Astrocyte (in vitro differentiated cells and primary cell): ENCODE results near the gene TRPM2. TPM values are rescaled to one million over a fixed set of nuclear protein-coding genes. Genes with fewer than 3 reads are reported as not detected.

Experiments
- DNase-seq: peaks from one replicate; pipeline ENCODE4 v3.0.0-alpha.2; 2010; ENCODE audit warnings: low read depth
- FAIRE-seq: peaks from 2 replicates; lab custom pipeline; 2011; peaks lifted over from hg19 to GRCh38; lab: Jason Lieb, UNC
- H2AFZ ChIP-seq: 2 replicates; pipeline ENCODE4 v1.6.0; 2012; ENCODE audit warnings: low read depth, low read length, inconsistent platforms
- H3K27ac ChIP-seq: 2 replicates; pipeline ENCODE4 v1.5.1; 2011; ENCODE audit warnings: low read depth, low read length, inconsistent platforms
- H3K27me3 ChIP-seq: 2 replicates; pipeline ENCODE4 v1.6.0; 2011; ENCODE audit warnings: low read length, inconsistent platforms; ENCODE audit not compliant: insufficient read depth
- H3K36me3 ChIP-seq: 2 replicates; pipeline ENCODE4 v1.5.1; 2011; ENCODE audit warnings: low read length, inconsistent platforms; ENCODE audit not compliant: insufficient read depth
- H3K4me1 ChIP-seq: 2 replicates; pipeline ENCODE4 v1.5.1; 2011; ENCODE audit warnings: low read length, inconsistent platforms; ENCODE audit not compliant: insufficient read depth
- H3K4me2 ChIP-seq: 2 replicates; pipeline ENCODE4 v1.6.0; 2012; ENCODE audit warnings: low read length, inconsistent platforms
- H3K4me3 ChIP-seq: 2 replicates; pipeline ENCODE4 v1.5.1; 2011; ENCODE audit warnings: low read depth, mild to moderate bottlenecking, low read length, inconsistent platforms; ENCODE audit not compliant: insufficient read depth
- H3K79me2 ChIP-seq: 2 replicates; pipeline ENCODE4 v1.6.0; 2012; ENCODE audit warnings: mild to moderate bottlenecking, low read length, inconsistent platforms; ENCODE audit not compliant: insufficient read depth
- H3K9ac ChIP-seq: 2 replicates; pipeline ENCODE4 v1.6.0; 2012; ENCODE audit warnings: mild to moderate bottlenecking, low read length, inconsistent platforms
- H3K9me3 ChIP-seq: 2 replicates; pipeline ENCODE4 v1.5.1; 2012; ENCODE audit warnings: low read depth, mild to moderate bottlenecking, low read length, inconsistent platforms; ENCODE audit not compliant: insufficient read depth
- H4K20me1 ChIP-seq: 2 replicates; pipeline ENCODE4 v1.6.0; 2012; ENCODE audit warnings: low read length, inconsistent platforms; ENCODE audit not compliant: insufficient read depth
- H3K27ac Mint-ChIP-seq: one replicate; pipeline ENCODE4 v1.8.0; 2021; ENCODE audit warnings: mild to moderate bottlenecking, mixed read lengths; ENCODE audit not compliant: unreplicated experiment
- H3K27me3 Mint-ChIP-seq: one replicate; pipeline ENCODE4 v1.8.0; 2021; ENCODE audit warnings: low read depth, mixed read lengths; ENCODE audit not compliant: unreplicated experiment
- H3K36me3 Mint-ChIP-seq: one replicate; pipeline ENCODE4 v1.8.0; 2021; ENCODE audit warnings: low read depth, mixed read lengths; ENCODE audit not compliant: unreplicated experiment
- H3K4me1 Mint-ChIP-seq: one replicate; pipeline ENCODE4 v1.8.0; 2021; ENCODE audit warnings: low read depth, mixed read lengths; ENCODE audit not compliant: unreplicated experiment
- H3K4me3 Mint-ChIP-seq: one replicate; pipeline ENCODE4 v1.8.0; 2021; ENCODE audit warnings: mild to moderate bottlenecking, moderate library complexity, mixed read lengths; ENCODE audit not compliant: unreplicated experiment
- H3K9me3 Mint-ChIP-seq: one replicate; pipeline ENCODE4 v1.8.0; 2021; ENCODE audit warnings: mild to moderate bottlenecking, mixed read lengths; ENCODE audit not compliant: unreplicated experiment
- CTCF ChIP-seq: IDR thresholded peaks from 2 replicates; pipeline ENCODE4 v1.5.1; 2011; ENCODE audit warnings: low read depth, mild to moderate bottlenecking, inconsistent platforms, low read length, moderate library complexity; ENCODE audit not compliant: insufficient read depth
- EZH2 ChIP-seq: IDR thresholded peaks from 2 replicates; pipeline ENCODE4 v1.6.1; 2012; ENCODE audit warnings: mild to moderate bottlenecking, low read length, inconsistent platforms; ENCODE audit not compliant: insufficient read depth
- total RNA-seq: library from RNA; stranded (reverse); gene quantifications from 2 replicates; pipeline ENCODE4 v1.2.1, GENCODE V29; 2021

Gene TRPM2
- total RNA-seq, 1 donor from 2014 or later, result 0.79 TPM

- no peaks in the 10 kb centered on the region for H3K4me1 Mint-ChIP-seq
- Histone ChIP-seq H3K4me3 (no peak overlapping the region), H2AFZ (no peak overlapping the region), H3K9ac (no peak overlapping the region), H4K20me1 (no peaks in the 10 kb centered on the region), H3K79me2 (no peaks in the 10 kb centered on the region), H3K27me3 (peaks cover 2% of the 10 kb centered on the region), H3K36me3 (no peaks in the 10 kb centered on the region), H3K4me2 (no peak overlapping the region), H3K4me1 (no peaks in the 10 kb centered on the region), H3K9me3 (no peaks in the 10 kb centered on the region), H3K27ac (no peak overlapping the region)
- DNase-seq, result no peak
- H3K9me3 Mint-ChIP-seq, result peaks cover 13% of the 10 kb centered on the region
- H3K27ac Mint-ChIP-seq, result no peak overlapping the region
- peaks cover 8% of the 10 kb centered on the region for H3K36me3 Mint-ChIP-seq
- peaks cover 64% of the 10 kb centered on the region for H3K27me3 Mint-ChIP-seq
- no peak for TF ChIP-seq EZH2
- no peak for TF ChIP-seq CTCF
- FAIRE-seq, result no peak
- H3K4me3 Mint-ChIP-seq, result peak overlapping the region; percentile 28
Observed at GRCh38 chr21:44377922-44378645, 24.7 kb downstream of the TRPM2 start.

DNA sequence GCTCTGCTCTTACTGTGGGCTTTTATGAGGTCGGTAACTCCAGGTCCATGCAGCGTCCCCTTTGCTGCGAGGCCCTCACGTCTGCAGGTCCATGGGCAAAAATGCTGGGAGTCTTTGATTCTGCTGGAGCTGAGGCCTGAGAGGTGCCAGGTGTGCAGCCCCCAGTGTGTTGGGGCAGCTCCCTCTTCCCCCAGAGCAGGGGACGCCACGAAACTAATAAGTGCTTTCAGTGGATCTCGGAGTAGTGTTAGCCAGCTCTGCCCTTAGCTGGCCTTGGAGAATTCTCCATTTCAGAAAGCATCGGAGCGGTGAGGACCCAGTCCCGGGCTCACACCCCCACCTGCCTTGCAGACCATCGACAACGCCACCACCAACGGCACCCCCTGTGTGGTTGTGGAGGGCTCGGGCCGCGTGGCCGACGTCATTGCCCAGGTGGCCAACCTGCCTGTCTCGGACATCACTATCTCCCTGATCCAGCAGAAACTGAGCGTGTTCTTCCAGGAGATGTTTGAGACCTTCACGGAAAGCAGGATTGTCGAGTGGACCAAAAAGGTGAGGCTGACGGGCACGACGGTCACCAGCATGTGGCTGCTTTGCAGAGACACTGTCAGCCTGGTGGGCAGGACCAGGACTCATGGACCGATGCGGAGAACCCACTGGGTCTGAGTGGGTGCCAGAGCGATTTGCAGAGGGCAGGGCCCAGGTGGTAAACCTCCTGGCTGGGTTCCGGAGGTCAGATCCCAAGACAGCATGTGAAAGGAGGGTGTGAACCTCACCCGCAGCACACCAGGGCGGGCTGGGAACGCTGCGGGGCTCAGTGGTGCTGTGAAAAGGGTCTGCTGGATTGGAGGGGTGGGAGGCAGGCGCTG is 25.5 kb downstream of the TRPM2 start:
- H2AFZ ChIP-seq, result no peak overlapping the region
- H3K27ac ChIP-seq, result no peak overlapping the region
- no peak for TF ChIP-seq CTCF
- no peaks in the 10 kb centered on the region for H3K4me1 ChIP-seq
- Mint-ChIP-seq H3K27me3 (peaks cover 64% of the 10 kb centered on the region), H3K27ac (no peak overlapping the region), H3K9me3 (peaks cover 19% of the 10 kb centered on the region), H3K4me1 (no peaks in the 10 kb centered on the region), H3K4me3 (no peak overlapping the region), H3K36me3 (peaks cover 8% of the 10 kb centered on the region)
- no peaks in the 10 kb centered on the region for H4K20me1 ChIP-seq
- no peak overlapping the region for H3K4me2 ChIP-seq
- no peaks in the 10 kb centered on the region for H3K36me3 ChIP-seq
- FAIRE-seq, result no peak
- no peak for DNase-seq
- no peaks in the 10 kb centered on the region for H3K9me3 ChIP-seq
- no peaks in the 10 kb centered on the region for H3K79me2 ChIP-seq
- no peak overlapping the region for H3K4me3 ChIP-seq
- H3K27me3 ChIP-seq, result peaks cover 2% of the 10 kb centered on the region
- H3K9ac ChIP-seq, result no peak overlapping the region
